Mesodermal cell (in vitro differentiated cells): ENCODE results near the gene ANKIB1.
"Not testable (repeated sequence)": the region's sequence is repeated elsewhere in the genome, so short reads cannot be mapped to it uniquely, and the experiment has no call there.

Experiments used
- H3K27ac ChIP-seq: 2 replicates; pipeline ENCODE4 v1.7.0; 2013; ENCODE audit warnings: mild to moderate bottlenecking, low read depth, low read length, moderate library complexity; ENCODE audit not compliant: severe bottlenecking
- H3K36me3 ChIP-seq: 2 replicates; pipeline ENCODE4 v1.7.1; 2013; ENCODE audit warnings: mild to moderate bottlenecking, low read length, moderate library complexity; ENCODE audit not compliant: control insufficient read depth, insufficient read depth
- H3K4me1 ChIP-seq: one replicate; pipeline ENCODE4 v1.7.1; 2013; ENCODE audit warnings: mild to moderate bottlenecking, low read length; ENCODE audit not compliant: insufficient read depth, control insufficient read depth, poor library complexity, severe bottlenecking
- H3K4me3 ChIP-seq: 2 replicates; pipeline ENCODE4 v1.7.0; 2013; ENCODE audit warnings: low read length, control low read depth, mild to moderate bottlenecking; ENCODE audit not compliant: insufficient read depth, poor library complexity, severe bottlenecking; ENCODE audit errors: extremely low read depth
- H3K9me3 ChIP-seq: 2 replicates; pipeline ENCODE4 v1.7.1; 2013; ENCODE audit warnings: mild to moderate bottlenecking, low read length, moderate library complexity; ENCODE audit not compliant: control insufficient read depth
- WGBS, 2 experiments: methylation state at CpG; one replicate each; pipeline ENCODE4 v1.1.5; 2013; ENCODE audit warnings: missing lambda C conversion rate in 2 of 2; ENCODE audit not compliant: insufficient coverage in 2 of 2; 5-methylcytosine and 5-hydroxymethylcytosine counted together

The ANKIB1 gene

GRCh38 chr7:92242972-92243371 is 2.8 kb upstream of the ANKIB1 start:
- Histone ChIP-seq H3K4me1 (peaks cover 8% of the 10 kb centered on the region), H3K36me3 (peaks cover 25% of the 10 kb centered on the region), H3K9me3 (no peaks in the 10 kb centered on the region), H3K27ac (no peak overlapping the region), H3K4me3 (no peak overlapping the region)
- WGBS, 2 experiments, result 86% methylated on average over 1 of the region's 6 CpGs; no CpG with 5 or more reads in 1 of the 2 experiments

GRCh38 chr7:92244808-92245486 is 827 bp upstream of the ANKIB1 start:
- H3K27ac ChIP-seq, result peak overlapping the region; percentile 89
- H3K36me3 ChIP-seq, result peaks cover 22% of the 10 kb centered on the region
- peaks cover 9% of the 10 kb centered on the region for H3K4me1 ChIP-seq
- WGBS, 2 experiments, result 5 to 8% methylated on average over 6 to 10 of the region's 11 CpGs
- no peaks in the 10 kb centered on the region for H3K9me3 ChIP-seq
- H3K4me3 ChIP-seq, result peak overlapping the region; percentile 76

GRCh38 chr7:92246360-92247101 is 757 bp downstream of the ANKIB1 start:
- Histone ChIP-seq H3K9me3 (no peaks in the 10 kb centered on the region), H3K4me1 (peaks cover 9% of the 10 kb centered on the region), H3K36me3 (peaks cover 18% of the 10 kb centered on the region), H3K4me3 (peak overlapping the region; percentile 76), H3K27ac (peak overlapping the region; percentile 89)
- 0% methylated on average over 26 to 30 of the region's 35 CpGs for WGBS, 2 experiments

GRCh38 chr7:92250603-92251002 is 4.8 kb downstream of the ANKIB1 start:
- Histone ChIP-seq H3K4me1 (peaks cover 9% of the 10 kb centered on the region), H3K36me3 (peaks cover 30% of the 10 kb centered on the region), H3K27ac (no peak overlapping the region), H3K4me3 (no peak overlapping the region), H3K9me3 (peaks cover 5% of the 10 kb centered on the region)

GRCh38 chr7:92251181-92251580 is 5.4 kb downstream of the ANKIB1 start:
- Histone ChIP-seq H3K9me3 (peaks cover 5% of the 10 kb centered on the region), H3K4me1 (peaks cover 9% of the 10 kb centered on the region), H3K27ac (no peak overlapping the region), H3K4me3 (no peak overlapping the region), H3K36me3 (peaks cover 30% of the 10 kb centered on the region)
- no CpG with 5 or more reads among the region's 1 CpG for WGBS, 2 experiments

GRCh38 chr7:92253251-92253650 is 7.5 kb downstream of the ANKIB1 start:
- no peaks in the 10 kb centered on the region for H3K4me1 ChIP-seq
- no peak overlapping the region for H3K27ac ChIP-seq
- peaks cover 5% of the 10 kb centered on the region for H3K9me3 ChIP-seq
- peaks cover 30% of the 10 kb centered on the region for H3K36me3 ChIP-seq
- no peak overlapping the region for H3K4me3 ChIP-seq
- 100% methylated on average over 1 of the region's 1 CpG; no CpG with 5 or more reads in 1 of the 2 experiments for WGBS, 2 experiments

GRCh38 chr7:92254800-92255199 is 9.0 kb downstream of the ANKIB1 start:
- not testable (repeated sequence) for H3K4me1 ChIP-seq, H3K9me3 ChIP-seq, H3K27ac ChIP-seq, H3K4me3 ChIP-seq
- no CpG with 5 or more reads among the region's 1 CpG for WGBS, 2 experiments
- H3K36me3 ChIP-seq, result peaks cover 20% of the 10 kb centered on the region

- peaks cover 4% of the 10 kb centered on the region for H3K4me1 ChIP-seq
- H3K9me3 ChIP-seq, result peaks cover 5% of the 10 kb centered on the region
- WGBS, 2 experiments, result 75 to 86% methylated on average over 1 to 4 of the region's 4 CpGs
- no peak overlapping the region for H3K4me3 ChIP-seq
- peaks cover 20% of the 10 kb centered on the region for H3K36me3 ChIP-seq
- H3K27ac ChIP-seq, result no peak overlapping the region
These were observed 9.5 kb downstream of the ANKIB1 start for GRCh38 chr7:92255308-92255707.

GRCh38 chr7:92259062-92259461 is 13.3 kb downstream of the ANKIB1 start:
- Histone ChIP-seq H3K4me3 (no peak overlapping the region), H3K4me1 (peaks cover 4% of the 10 kb centered on the region), H3K9me3 (no peaks in the 10 kb centered on the region), H3K36me3 (peaks cover 1% of the 10 kb centered on the region), H3K27ac (no peak overlapping the region)
- WGBS, 2 experiments, result 100% methylated on average over 2 to 4 of the region's 4 CpGs

- Histone ChIP-seq H3K36me3 (no peaks in the 10 kb centered on the region), H3K4me3 (no peak overlapping the region), H3K27ac (no peak overlapping the region), H3K9me3 (no peaks in the 10 kb centered on the region), H3K4me1 (peaks cover 4% of the 10 kb centered on the region)
- WGBS, 2 experiments, result 100% methylated on average over 1 to 2 of the region's 2 CpGs
These were observed 14.0 kb downstream of the ANKIB1 start for GRCh38 chr7:92259610-92260247.
